HL-60 (cell line): ENCODE data around the gene TBCD.
"Not testable (repeated sequence)": the region's sequence is repeated elsewhere in the genome, so short reads cannot be mapped to it uniquely, and the experiment has no call there.

Experiments used
- DNase-seq, 2 experiments: peaks; one replicate each; pipeline ENCODE4 v3.0.0-alpha.2; 2010 to 2020; ENCODE audit warnings: low read depth in 1 of 2, low spot score in 1 of 2
- H3K27ac ChIP-seq: fragments of 250-450 bp; sonication (Bioruptor Pico); replicated peaks from 2 replicates; pipeline ENCODE4 v1.5.1; 2020; ENCODE audit warnings: mild to moderate bottlenecking, moderate library complexity
- H3K27me3 ChIP-seq: fragments of 250-450 bp; sonication (Bioruptor Pico); 2 replicates; pipeline ENCODE4 v1.5.1; 2021; ENCODE audit warnings: mild to moderate bottlenecking, moderate library complexity; ENCODE audit not compliant: insufficient read depth, poor library complexity, severe bottlenecking
- H3K4me3 ChIP-seq: replicated peaks from 2 replicates; pipeline ENCODE4 v1.5.1; 2011; ENCODE audit warnings: mild to moderate bottlenecking, control low read depth, low read length; ENCODE audit not compliant: insufficient read depth
- GABPA ChIP-seq: IDR thresholded peaks from 2 replicates; pipeline ENCODE4 v1.6.1; 2012; ENCODE audit warnings: low read depth
- POLR2AphosphoS5 ChIP-seq: IDR thresholded peaks from 2 replicates; pipeline ENCODE4 v1.6.1; 2012; ENCODE audit warnings: low read depth
- SPI1 ChIP-seq: IDR thresholded peaks from 2 replicates; pipeline ENCODE4 v1.6.1; 2012; ENCODE audit warnings: low read depth, mild to moderate bottlenecking, borderline replicate concordance
- TF ChIP-seq, protein P1 (sequence below): IDR thresholded peaks from 2 replicates; pipeline ENCODE4 v1.6.1; 2012; ENCODE audit warnings: low read depth; ENCODE audit not compliant: insufficient replicate concordance
- TF ChIP-seq, protein P2 (sequence below): IDR thresholded peaks from one replicate; pipeline ENCODE4 v1.5.1; 2011; ENCODE audit warnings: low read length, control low read depth, inconsistent platforms; ENCODE audit not compliant: insufficient read depth

Gene TBCD

DNA sequence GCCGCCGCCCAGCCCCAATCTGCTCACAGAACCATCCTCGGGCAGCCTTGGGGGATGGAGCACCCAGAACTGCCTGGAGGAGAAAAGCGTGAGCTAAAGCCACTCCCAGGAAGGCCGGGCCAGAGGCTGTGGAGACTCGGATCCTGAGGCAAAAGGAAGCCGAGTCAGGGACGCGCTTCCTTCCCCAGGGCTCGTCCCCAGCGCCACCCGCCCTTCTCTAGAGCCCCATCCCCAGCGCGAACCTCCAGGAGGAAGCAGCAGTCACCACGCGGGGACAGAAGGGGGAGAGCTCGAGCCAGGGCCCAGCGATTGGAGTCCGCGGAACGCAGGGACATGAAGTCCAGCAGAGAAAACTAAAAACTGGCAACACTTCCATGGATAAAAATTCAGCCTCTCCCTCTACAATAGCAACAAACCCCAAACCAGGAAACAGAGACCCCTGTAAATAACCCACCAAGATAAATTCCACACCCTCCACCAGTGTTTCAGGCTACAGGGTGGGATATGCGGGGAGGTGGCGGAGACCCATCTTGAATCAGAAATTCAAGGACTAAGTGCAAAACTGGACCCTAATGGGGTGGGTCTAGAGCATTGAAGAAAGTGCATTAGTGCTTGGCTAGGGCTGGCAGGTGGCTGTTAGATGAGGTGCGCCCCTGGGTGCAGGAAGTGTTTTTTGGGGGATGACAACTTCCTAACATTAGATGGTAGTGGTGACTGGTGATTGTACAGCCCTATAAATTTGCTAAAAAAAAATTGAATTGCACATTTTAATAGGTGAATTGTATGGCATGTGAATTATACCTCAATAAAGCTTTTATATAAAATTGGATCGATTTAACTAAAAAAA is 211.5 kb downstream of the TBCD start:
- H3K27ac ChIP-seq = no peak overlapping the region
- no peak overlapping the region for H3K4me3 ChIP-seq
- H3K27me3 ChIP-seq = no peaks in the 10 kb centered on the region
- DNase-seq = peak; percentile 18 to 50
- TF ChIP-seq SPI1 = no peak
- TF ChIP-seq, protein P1, sequence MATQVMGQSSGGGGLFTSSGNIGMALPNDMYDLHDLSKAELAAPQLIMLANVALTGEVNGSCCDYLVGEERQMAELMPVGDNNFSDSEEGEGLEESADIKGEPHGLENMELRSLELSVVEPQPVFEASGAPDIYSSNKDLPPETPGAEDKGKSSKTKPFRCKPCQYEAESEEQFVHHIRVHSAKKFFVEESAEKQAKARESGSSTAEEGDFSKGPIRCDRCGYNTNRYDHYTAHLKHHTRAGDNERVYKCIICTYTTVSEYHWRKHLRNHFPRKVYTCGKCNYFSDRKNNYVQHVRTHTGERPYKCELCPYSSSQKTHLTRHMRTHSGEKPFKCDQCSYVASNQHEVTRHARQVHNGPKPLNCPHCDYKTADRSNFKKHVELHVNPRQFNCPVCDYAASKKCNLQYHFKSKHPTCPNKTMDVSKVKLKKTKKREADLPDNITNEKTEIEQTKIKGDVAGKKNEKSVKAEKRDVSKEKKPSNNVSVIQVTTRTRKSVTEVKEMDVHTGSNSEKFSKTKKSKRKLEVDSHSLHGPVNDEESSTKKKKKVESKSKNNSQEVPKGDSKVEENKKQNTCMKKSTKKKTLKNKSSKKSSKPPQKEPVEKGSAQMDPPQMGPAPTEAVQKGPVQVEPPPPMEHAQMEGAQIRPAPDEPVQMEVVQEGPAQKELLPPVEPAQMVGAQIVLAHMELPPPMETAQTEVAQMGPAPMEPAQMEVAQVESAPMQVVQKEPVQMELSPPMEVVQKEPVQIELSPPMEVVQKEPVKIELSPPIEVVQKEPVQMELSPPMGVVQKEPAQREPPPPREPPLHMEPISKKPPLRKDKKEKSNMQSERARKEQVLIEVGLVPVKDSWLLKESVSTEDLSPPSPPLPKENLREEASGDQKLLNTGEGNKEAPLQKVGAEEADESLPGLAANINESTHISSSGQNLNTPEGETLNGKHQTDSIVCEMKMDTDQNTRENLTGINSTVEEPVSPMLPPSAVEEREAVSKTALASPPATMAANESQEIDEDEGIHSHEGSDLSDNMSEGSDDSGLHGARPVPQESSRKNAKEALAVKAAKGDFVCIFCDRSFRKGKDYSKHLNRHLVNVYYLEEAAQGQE = no peak
- no peak for TF ChIP-seq POLR2AphosphoS5
- TF ChIP-seq GABPA = no peak
- TF ChIP-seq, protein P2, sequence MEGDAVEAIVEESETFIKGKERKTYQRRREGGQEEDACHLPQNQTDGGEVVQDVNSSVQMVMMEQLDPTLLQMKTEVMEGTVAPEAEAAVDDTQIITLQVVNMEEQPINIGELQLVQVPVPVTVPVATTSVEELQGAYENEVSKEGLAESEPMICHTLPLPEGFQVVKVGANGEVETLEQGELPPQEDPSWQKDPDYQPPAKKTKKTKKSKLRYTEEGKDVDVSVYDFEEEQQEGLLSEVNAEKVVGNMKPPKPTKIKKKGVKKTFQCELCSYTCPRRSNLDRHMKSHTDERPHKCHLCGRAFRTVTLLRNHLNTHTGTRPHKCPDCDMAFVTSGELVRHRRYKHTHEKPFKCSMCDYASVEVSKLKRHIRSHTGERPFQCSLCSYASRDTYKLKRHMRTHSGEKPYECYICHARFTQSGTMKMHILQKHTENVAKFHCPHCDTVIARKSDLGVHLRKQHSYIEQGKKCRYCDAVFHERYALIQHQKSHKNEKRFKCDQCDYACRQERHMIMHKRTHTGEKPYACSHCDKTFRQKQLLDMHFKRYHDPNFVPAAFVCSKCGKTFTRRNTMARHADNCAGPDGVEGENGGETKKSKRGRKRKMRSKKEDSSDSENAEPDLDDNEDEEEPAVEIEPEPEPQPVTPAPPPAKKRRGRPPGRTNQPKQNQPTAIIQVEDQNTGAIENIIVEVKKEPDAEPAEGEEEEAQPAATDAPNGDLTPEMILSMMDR = no peak

DNA sequence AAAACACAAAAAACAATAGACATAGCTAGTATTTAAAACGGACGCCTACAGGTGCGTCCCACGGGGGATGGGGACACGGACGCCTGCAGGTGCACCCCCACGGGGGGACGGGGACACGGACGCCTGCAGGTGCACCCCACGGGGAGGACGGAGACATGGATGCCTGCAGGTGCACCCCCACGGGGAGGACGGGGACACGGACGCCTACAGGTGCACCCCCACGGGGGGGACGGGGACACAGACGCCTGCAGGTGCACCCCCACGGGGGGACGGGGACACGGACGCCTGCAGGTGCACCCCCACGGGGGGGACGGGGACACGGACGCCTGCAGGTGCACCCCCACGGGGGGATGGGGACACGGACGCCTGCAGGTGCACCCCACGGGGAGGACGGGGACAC is 212.6 kb downstream of the TBCD start:
- not testable (repeated sequence) for H3K27me3 ChIP-seq, DNase-seq, H3K4me3 ChIP-seq, H3K27ac ChIP-seq

DNA sequence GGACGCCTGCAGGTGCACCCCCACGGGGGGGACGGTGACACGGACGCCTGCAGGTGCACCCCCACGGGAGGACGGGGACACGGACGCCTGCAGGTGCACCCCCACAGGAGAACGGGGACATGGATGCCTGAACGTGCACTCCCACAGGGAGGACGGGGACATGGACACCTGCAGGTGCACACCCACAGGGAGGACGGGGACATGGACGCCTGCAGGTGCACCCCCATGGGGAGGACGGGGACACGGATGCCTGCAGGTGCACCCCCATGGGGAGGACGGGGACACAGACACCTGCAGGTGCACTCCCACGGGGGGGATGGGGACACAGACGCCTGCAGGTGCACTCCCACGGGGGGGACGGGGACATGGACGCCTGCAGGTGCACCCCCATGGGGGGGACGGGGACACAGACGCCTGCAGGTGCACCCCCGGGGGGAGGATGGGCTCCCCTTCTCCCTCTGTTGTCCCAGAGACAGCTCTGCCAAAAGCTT is 213.0 kb downstream of the TBCD start:
- TF ChIP-seq, protein P1 = no peak
- no peak for TF ChIP-seq POLR2AphosphoS5
- no peak for TF ChIP-seq SPI1
- TF ChIP-seq, protein P2 = no peak
- TF ChIP-seq GABPA = no peak
- no peaks in the 10 kb centered on the region for H3K27me3 ChIP-seq
- no peak overlapping the region for H3K27ac ChIP-seq
- H3K4me3 ChIP-seq = no peak overlapping the region
- DNase-seq = no peak

DNA sequence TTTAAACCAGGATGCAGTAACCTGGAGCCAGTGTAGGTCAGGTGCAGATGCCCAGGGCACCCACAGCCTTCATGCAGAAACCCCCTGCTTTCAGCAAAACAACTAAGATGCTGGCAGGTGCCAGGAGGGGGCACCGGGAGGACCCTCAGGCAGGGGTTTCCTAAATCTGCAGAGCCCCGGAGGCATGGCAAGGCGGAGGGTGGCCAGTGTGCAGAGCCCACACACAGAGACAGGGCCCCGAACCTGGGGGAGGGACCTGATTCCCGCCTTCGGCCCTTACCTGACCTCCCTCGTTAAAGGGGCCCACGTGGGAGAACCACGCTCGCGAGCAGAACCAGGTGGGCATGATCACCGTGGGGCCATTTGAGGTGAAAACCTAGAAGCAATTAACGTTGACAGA is 213.5 kb downstream of the TBCD start:
- no peaks in the 10 kb centered on the region for H3K27me3 ChIP-seq
- DNase-seq = no peak
- no peak for TF ChIP-seq SPI1
- no peak for TF ChIP-seq POLR2AphosphoS5
- no peak for TF ChIP-seq GABPA
- TF ChIP-seq, protein P1 = no peak
- TF ChIP-seq, protein P2 = no peak
- no peak overlapping the region for H3K27ac ChIP-seq
- no peak overlapping the region for H3K4me3 ChIP-seq
